ENCODE data around the gene CD6.

DNA sequence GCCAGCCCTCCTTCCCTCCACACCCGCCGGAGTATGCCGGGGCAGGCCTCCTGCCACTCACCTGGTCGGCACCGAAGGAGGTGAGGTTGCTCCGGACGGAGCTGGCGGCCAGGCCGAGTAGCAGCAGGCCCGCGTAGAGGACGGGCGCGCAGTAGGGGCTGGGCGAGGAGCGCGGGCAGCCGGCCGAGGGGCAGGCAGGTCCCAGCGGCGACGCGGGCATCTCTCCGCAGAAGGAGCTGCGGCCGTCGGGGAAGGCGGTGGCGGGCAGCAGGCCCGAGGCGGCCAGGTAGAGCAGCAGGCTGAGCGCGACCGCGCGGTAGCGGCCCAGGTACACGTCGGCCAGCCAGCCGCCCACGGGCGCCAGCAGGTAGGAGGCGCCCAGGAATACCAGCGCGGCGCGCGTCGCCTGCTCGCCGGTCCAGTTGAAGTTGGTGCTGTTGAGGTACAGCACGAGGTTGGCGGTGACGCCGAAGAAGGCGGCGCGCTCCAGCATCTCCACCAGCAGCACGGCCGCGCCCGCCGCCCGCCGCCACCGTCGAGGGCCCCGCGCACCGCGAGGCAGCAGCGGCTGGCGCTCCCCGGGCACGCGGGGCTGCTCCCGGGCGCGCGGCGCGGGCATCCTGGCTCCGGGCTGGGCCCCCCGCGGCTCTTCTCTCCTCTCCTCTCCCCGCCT lies 20.4 kb upstream of the CD6 start:
- TF ChIP-seq POLR2A (IDR thresholded peaks at IDR 0.05; ENCODE audit: low read depth, low read length), result peak; percentile 30; the same call in 1 of the 2 replicates
- TF ChIP-seq POLR2AphosphoS5 (IDR thresholded peaks at IDR 0.05; ENCODE audit: low read depth, low read length), result no peak
- TF ChIP-seq TAF1 (IDR thresholded peaks at IDR 0.05; ENCODE audit: low read depth, low read length), result peak; percentile 36; the same call in 1 of the 2 replicates
